Epithelial cell of proximal tubule (primary cell): Measurements from ENCODE around the gene TTC21B. TPM values are rescaled to one million over a fixed set of nuclear protein-coding genes. Genes with fewer than 3 reads are reported as not detected.
A peak's percentile ranks its signal among the peaks of the same experiment; 100 is the strongest.

Experiments used
- DNase-seq: peaks from one replicate; pipeline ENCODE4 v3.0.0-alpha.2; 2011; ENCODE audit warnings: low read depth
- H3K4me3 ChIP-seq: 2 replicates; pipeline ENCODE4 v1.5.1; 2011; ENCODE audit warnings: low read depth, mild to moderate bottlenecking, low read length
- total RNA-seq: library from RNA; depleted of rRNA; stranded (reverse); fragments of >200 nt; gene quantifications from 2 replicates; pipeline ENCODE4 v1.2.3, GENCODE V29; 2015
- TF ChIP-seq, protein P1 (sequence below): conservative IDR thresholded peaks from 2 replicates; pipeline ENCODE4 v1.5.1; 2012; ENCODE audit warnings: low read depth, mild to moderate bottlenecking, low read length

TTC21B gene
- total RNA-seq, 1 donor from 2014 or later, result 9.1 TPM

DNA sequence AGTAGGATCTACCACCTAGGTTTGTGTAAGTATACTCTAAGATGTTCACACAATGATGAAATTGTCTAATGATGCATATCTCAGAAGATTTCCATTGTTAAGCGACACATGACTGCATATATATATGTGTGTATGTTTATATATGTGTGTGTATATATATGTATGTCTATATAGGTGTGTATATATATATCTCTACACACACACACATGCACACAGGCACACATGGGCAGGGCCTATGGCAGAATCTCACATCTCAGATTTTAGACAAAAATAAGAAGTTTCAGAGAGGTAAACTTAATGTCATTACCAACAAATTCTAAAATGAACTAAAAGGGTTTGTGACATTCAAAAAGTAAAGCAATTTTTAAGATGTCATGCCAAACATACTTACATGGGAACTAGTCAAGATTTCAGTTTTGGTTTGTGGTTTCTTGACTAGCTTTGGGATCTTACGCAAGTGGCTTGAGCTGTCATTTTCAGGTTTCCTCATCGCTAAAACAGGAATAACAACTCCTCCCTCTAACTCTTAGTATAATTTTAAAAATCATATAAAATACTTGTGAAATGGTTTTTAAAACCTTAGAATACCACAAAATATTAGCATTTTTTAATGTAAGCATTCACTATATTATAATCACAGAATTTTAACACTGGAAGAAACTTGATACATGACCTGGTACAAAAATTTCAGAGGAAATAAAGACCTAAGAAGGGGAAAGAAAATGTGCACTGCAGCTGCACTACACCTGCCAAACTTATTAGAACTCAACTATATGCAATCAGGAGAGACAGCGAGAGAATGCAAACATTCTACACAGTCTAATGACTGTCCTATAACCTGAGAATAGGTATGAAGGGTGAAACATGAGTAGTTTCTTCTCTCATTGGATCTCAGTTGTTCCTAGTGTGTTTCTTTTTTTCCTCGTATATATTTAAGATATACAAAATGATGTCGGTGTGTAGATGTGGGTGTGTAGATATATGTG lies 75.7 kb downstream of the TTC21B start:
- no peak for DNase-seq
- TF ChIP-seq, protein P1, sequence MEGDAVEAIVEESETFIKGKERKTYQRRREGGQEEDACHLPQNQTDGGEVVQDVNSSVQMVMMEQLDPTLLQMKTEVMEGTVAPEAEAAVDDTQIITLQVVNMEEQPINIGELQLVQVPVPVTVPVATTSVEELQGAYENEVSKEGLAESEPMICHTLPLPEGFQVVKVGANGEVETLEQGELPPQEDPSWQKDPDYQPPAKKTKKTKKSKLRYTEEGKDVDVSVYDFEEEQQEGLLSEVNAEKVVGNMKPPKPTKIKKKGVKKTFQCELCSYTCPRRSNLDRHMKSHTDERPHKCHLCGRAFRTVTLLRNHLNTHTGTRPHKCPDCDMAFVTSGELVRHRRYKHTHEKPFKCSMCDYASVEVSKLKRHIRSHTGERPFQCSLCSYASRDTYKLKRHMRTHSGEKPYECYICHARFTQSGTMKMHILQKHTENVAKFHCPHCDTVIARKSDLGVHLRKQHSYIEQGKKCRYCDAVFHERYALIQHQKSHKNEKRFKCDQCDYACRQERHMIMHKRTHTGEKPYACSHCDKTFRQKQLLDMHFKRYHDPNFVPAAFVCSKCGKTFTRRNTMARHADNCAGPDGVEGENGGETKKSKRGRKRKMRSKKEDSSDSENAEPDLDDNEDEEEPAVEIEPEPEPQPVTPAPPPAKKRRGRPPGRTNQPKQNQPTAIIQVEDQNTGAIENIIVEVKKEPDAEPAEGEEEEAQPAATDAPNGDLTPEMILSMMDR, result no peak
- H3K4me3 ChIP-seq, result no peak overlapping the region

DNA sequence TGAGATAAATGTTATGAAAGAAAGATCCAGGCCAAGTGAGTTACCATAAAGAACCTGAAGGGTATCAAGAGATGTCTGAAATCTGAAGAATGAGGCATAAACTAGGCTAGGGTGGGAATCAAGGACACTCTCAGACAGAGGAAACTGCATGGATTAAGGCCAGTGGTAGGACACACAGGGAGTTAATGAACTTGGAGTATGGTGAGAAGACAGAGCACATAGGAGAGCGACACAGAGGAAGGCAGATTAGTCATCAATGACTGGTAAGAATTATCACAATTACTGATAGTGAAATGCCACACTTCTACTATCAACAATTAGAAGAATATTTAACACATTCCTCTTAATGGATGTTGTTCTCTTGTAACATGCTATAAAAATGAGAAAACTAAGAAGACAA lies 76.9 kb downstream of the TTC21B start:
- H3K4me3 ChIP-seq, result no peak overlapping the region
- TF ChIP-seq, protein P1, result no peak
- DNase-seq, result no peak

DNA sequence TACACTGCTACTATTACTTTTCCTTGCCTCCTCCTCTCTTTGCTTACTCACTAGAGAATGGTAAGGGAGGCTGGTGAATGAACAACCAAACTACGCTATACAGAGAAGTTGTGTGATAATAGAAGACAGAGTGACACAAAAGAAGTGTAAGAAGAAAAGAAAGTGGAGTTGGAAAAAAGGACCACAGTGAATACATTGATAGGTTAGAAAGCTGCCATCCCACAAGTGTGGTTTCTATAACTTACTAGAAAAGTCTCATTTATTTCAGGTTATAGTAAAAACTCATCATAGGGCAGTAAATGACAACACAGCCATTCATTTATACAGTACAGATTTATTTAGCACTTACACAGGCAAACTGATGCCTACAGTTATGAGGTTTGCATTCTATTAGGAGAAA lies 77.3 kb downstream of the TTC21B start:
- DNase-seq, result no peak
- TF ChIP-seq, protein P1, result no peak
- H3K4me3 ChIP-seq, result no peak overlapping the region

DNA sequence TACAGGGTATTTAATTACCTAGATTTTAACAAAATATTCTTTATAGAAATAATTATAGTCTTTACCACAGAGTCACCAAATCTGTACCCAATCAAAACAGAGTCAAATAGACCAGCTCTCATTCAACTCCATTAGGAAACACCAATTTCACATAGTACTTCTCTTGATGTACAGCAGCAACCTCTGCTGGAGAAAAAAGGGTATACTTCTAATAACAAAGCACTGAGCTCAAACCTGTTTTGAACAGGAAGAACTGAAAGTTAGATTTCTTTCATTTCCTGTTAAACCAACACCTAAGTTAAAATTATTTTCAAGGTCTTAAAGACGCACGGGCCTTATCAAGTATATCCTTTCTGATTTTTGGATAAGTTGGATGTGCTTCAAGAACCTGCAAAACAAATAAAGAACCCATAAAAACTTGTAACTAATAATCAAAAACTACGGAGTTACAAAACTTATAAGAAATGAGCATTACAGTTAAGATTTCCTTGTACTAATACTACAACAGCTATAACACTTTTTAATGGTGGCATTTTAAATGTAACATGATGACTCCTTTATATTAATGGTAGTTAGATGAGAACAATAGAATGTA lies 79.0 kb downstream of the TTC21B start:
- peak; percentile 38 for DNase-seq
- TF ChIP-seq, protein P1, result peak; percentile 79
- no peak overlapping the region for H3K4me3 ChIP-seq

DNA sequence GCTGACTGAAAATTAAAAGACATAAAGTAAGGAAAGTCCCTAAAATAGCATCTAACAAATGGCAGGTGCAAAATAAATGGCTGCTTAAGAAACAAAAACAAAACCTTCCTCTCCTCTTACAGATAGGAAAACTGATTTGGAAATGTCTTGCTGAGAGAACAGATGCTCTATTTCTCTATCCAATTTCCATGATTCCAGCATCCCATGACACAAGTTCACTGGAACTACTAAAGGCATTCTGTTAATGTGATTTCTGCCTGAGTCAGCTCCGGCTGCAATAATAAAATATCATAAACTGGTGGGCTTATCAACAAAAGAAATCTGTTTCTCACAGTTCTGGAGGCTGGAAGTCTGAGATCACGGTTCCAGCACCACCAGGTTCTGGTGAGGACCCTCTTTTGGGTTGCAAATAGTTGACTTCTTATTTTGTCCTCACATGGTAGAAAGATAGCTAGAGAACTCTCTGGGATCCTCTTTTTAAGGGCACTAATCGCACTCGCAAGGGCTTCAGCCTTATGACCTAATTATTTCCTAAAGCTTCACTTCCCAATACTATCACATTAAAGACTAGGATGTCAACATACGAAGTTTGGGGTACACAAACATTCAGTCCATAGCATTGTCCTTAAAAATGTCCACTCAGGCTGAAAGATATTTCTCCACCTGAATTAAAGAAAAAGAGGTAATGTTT lies 81.3 kb downstream of the TTC21B start:
- no peak overlapping the region for H3K4me3 ChIP-seq
- TF ChIP-seq, protein P1, result no peak
- DNase-seq, result no peak

DNA sequence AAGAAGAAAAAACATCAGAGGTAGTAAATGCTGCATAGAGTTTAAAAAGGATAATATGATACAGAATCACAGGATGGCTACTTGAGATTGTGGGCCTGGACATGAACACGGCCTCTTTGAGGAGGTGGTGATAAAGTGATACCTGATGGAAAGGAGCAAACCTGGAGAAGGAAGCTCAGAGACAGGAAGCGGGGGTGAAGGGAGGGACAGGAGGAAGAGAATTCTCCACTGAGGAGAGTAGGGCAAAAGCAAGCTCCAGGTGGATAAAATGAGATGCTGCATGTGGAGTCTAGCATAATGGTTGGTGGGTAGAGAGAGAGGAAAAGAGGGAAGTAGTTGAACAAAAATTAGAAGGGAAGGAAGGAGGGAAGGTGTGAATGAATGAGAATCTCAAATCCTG lies 82.6 kb downstream of the TTC21B start:
- TF ChIP-seq, protein P1, result no peak
- no peak overlapping the region for H3K4me3 ChIP-seq
- no peak for DNase-seq
